Thyroid gland (tissue), 4 donors: ENCODE results near the gene CDK9. TPM values are rescaled to one million over a fixed set of nuclear protein-coding genes. Genes with fewer than 3 reads are reported as not detected.

ENCODE experiments used
- DNase-seq, 2 donors: peaks; one replicate each; pipeline ENCODE4 v3.0.0-alpha.2; 2019
- H3K27ac ChIP-seq, 3 donors: fragments of 200-600 bp; sonication (generic); 1 replicate in 2 of 3; 2 replicates in 1 of 3; pipeline ENCODE4 v1.5.1; 2016 to 2019; ENCODE audit warnings: mild to moderate bottlenecking in 1 of 3, moderate library complexity in 1 of 3
- H3K27me3 ChIP-seq: fragments of 200-600 bp; sonication (generic); one replicate; pipeline ENCODE4 v1.5.1; 2019
- H3K36me3 ChIP-seq, 2 donors: fragments of 200-600 bp; sonication (generic); one replicate each; pipeline ENCODE4 v1.5.1; 2016 to 2019
- H3K4me1 ChIP-seq, 2 donors: fragments of 200-600 bp; sonication (generic); one replicate each; pipeline ENCODE4 v1.5.1; 2017 to 2019
- H3K4me3 ChIP-seq, 3 donors: fragments of 200-600 bp; sonication (generic); replicated peaks in 1 of 3; 1 replicate in 2 of 3; 2 replicates in 1 of 3; pipeline ENCODE4 v1.5.1; 2016; ENCODE audit warnings: mild to moderate bottlenecking in 1 of 3
- H3K9me3 ChIP-seq: fragments of 200-600 bp; sonication (generic); one replicate; pipeline ENCODE4 v1.5.1; 2017
- CTCF ChIP-seq, 6 experiments: fragments of 200-600 bp in 3 of 6; fragments of 450-650 bp in 3 of 6; sonication (generic) in 3 of 6; IDR thresholded peaks; one replicate each; pipeline ENCODE4 v1.5.1; 2016 to 2019; ENCODE audit warnings: antibody characterized with exemption in 6 of 6, mild to moderate bottlenecking in 2 of 6, inconsistent platforms in 1 of 6, moderate library complexity in 1 of 6
- POLR2A ChIP-seq, 2 donors: fragments of 450-650 bp; IDR thresholded peaks; one replicate each; pipeline ENCODE4 v1.6.1; 2017; ENCODE audit warnings: antibody characterized with exemption in 2 of 2, mild to moderate bottlenecking in 2 of 2, moderate library complexity in 1 of 2
- WGBS, 2 donors: methylation state at CpG; one replicate each; pipeline ENCODE4 v1.1.5; 2017; 5-methylcytosine and 5-hydroxymethylcytosine counted together
- intact Hi-C: fragments of 100-400 bp; cut with DNase I; formaldehyde crosslinking; loops from one replicate; pipeline ENCODE4 v1.15.1; 2023
- total RNA-seq, 4 donors: library from RNA; depleted of rRNA; stranded (reverse); fragments of >200 nt; gene quantifications; one replicate each; pipeline ENCODE4 v1.2.3, GENCODE V29; 2016

The CDK9 gene
- total RNA-seq = 10 to 100 TPM; 47.5 to 85.2 (median 78.3) TPM

- H3K4me1 ChIP-seq = peaks cover 8 to 35% of the 10 kb centered on the region in 2 donors
- peaks cover 41% of the 10 kb centered on the region in 2 donors for H3K36me3 ChIP-seq
Measured at GRCh38 chr9:127785933-127786772, at the start of gene CDK9. TSS of gene CDK9 (plus strand) at chr9:127786034. CDS start at chr9:127786149, 115 bp downstream.

GRCh38 chr9:127738666-127739065, 47.2 kb upstream of the CDK9 start:
- no peaks in the 10 kb centered on the region for H3K27me3 ChIP-seq
- no peaks in the 10 kb centered on the region for H3K9me3 ChIP-seq
- DNase-seq = no peak
- intact Hi-C loops = loop anchor here (5.0 kb wide), 3 partner anchors 44 to 179 kb away; partner anchors contain the start of gene ST6GALNAC4
- H3K27ac ChIP-seq = no peak overlapping the region
- TF ChIP-seq POLR2A (IDR thresholded peaks at IDR 0.05) (no peak), CTCF (IDR thresholded peaks at IDR 0.05) (no peak)
- H3K4me3 ChIP-seq = no peak overlapping the region
- peaks cover 11 to 14% of the 10 kb centered on the region in 2 donors for H3K4me1 ChIP-seq
- WGBS, 2 donors = 85% methylated on average over 11 to 13 of the region's 13 CpGs
- peaks cover 0 to 15% of the 10 kb centered on the region in 2 donors for H3K36me3 ChIP-seq

More at GRCh38 chr9:127785933-127786772, at the start of gene CDK9:
- TF ChIP-seq POLR2A (IDR thresholded peaks at IDR 0.05) = peak; percentile 5 to 78
- no peak for TF ChIP-seq CTCF (IDR thresholded peaks at IDR 0.05)
- WGBS, 2 donors = 0% methylated on average over 4 to 34 of the region's 75 CpGs
- DNase-seq = peak; percentile 88 to 89
- H3K27ac ChIP-seq = peak within 1 kb of the TSS; percentile 87 to 92 (median 92)
- intact Hi-C loops = loop anchor here (5.0 to 10.0 kb wide), 2 partner anchors 79 to 141 kb away; no protein-coding TSS in a partner anchor
- H3K9me3 ChIP-seq = no peaks in the 10 kb centered on the region
- peak within 1 kb of the TSS; percentile 68 to 91 (median 68) for H3K4me3 ChIP-seq
- no peaks in the 10 kb centered on the region for H3K27me3 ChIP-seq

GRCh38 chr9:127739614-127740330, 46.1 kb upstream of the CDK9 start:
- Histone ChIP-seq H3K4me1 (peaks cover 7% of the 10 kb centered on the region in 2 donors), H3K9me3 (no peaks in the 10 kb centered on the region), H3K27ac (peak overlapping the region in 2 of 3 donors; percentile 21 to 40), H3K27me3 (no peaks in the 10 kb centered on the region), H3K4me3 (no peak overlapping the region), H3K36me3 (peaks cover 0 to 18% of the 10 kb centered on the region in 2 donors)
- intact Hi-C loops = loop anchor here (5.0 kb wide), 3 partner anchors 43 to 178 kb away; partner anchors contain the start of gene ST6GALNAC4
- TF ChIP-seq POLR2A (IDR thresholded peaks at IDR 0.05) (no peak), CTCF (IDR thresholded peaks at IDR 0.05) (no peak)
- WGBS, 2 donors = 82% methylated on average over 16 to 19 of the region's 19 CpGs
- no peak for DNase-seq

- Histone ChIP-seq H3K36me3 (peaks cover 0 to 18% of the 10 kb centered on the region in 2 donors), H3K4me3 (no peak overlapping the region), H3K27me3 (no peaks in the 10 kb centered on the region), H3K27ac (no peak overlapping the region), H3K9me3 (no peaks in the 10 kb centered on the region), H3K4me1 (peaks cover 7% of the 10 kb centered on the region in 2 donors)
- 41 to 53% methylated on average over 15 to 34 of the region's 38 CpGs for WGBS, 2 donors
- intact Hi-C loops = no loop called here
- TF ChIP-seq POLR2A (IDR thresholded peaks at IDR 0.05) (no peak), CTCF (IDR thresholded peaks at IDR 0.05) (no peak)
- peak; percentile 61 to 72 for DNase-seq
Measured at GRCh38 chr9:127741831-127742434, 43.9 kb upstream of the CDK9 start.
